Upper lobe of right lung (tissue), 1 donor: Measurements from ENCODE around the gene AMOTL2. TPM values are rescaled to one million over a fixed set of nuclear protein-coding genes. Genes with fewer than 3 reads are reported as not detected.

ENCODE experiments used
- ATAC-seq: fragments of 200-7000 bp; cut with Tn5 transposase; one replicate; pipeline ENCODE4 v1.9.1; 2020; ENCODE audit warnings: mild to moderate bottlenecking, moderate library complexity
- DNase-seq: peaks from one replicate; pipeline ENCODE4 v3.0.0-alpha.2; 2020
- H3K27ac ChIP-seq: fragments of 200-600 bp; one replicate; pipeline ENCODE4 v1.8.0; 2022
- H3K27me3 ChIP-seq: fragments of 200-600 bp; one replicate; pipeline ENCODE4 v1.8.0; 2022; ENCODE audit warnings: mild to moderate bottlenecking
- H3K36me3 ChIP-seq: fragments of 200-600 bp; one replicate; pipeline ENCODE4 v1.8.0; 2022
- H3K4me1 ChIP-seq: fragments of 200-600 bp; one replicate; pipeline ENCODE4 v1.8.0; 2022
- H3K4me3 ChIP-seq: fragments of 200-600 bp; one replicate; pipeline ENCODE4 v1.8.0; 2022; ENCODE audit warnings: mild to moderate bottlenecking
- H3K9me3 ChIP-seq: fragments of 200-600 bp; one replicate; pipeline ENCODE4 v1.8.0; 2022
- intact Hi-C: fragments of 100-400 bp; cut with DNase I; formaldehyde crosslinking; loops from one replicate; pipeline ENCODE4 v1.11.0; 2022
- total RNA-seq: library from RNA; stranded (reverse); fragmentation: NEBNext Ultra II Directional; extraction: Animal tissue kit (Norgen Biotek cat#: 25700); gene quantifications from one replicate; pipeline ENCODE4 v1.2.1, GENCODE V29; 2021
- TF ChIP-seq, protein P1 (sequence below): fragments of 200-600 bp; IDR thresholded peaks from one replicate; pipeline ENCODE4 v1.8.0; 2022; ENCODE audit warnings: antibody characterized with exemption
- donor health status: DM: no; HTN: yes; CAD: no; lungs with severe emphysema.

The AMOTL2 gene
- total RNA-seq, 1 donor from 2014 or later, result 119 TPM

DNA sequence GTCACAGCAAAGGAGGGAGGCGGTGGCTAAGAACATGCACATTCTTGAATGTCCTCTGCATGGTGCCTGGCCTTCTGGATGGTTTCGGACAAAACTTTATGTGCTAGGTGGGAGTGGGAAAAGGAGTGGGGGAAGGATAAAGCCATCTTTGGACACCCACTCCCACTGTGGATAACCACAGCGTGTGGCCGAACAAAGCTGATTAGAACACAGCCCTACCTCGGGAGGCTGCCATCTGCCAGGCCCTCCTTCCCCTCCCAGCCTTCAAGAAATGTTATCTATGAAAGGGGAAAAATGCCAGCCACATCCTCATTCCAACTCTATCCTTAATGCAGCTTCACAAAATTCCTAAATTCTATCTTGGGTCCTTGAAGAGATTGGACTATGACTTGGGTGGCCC is 18.8 kb downstream of the AMOTL2 start:
- intact Hi-C loops, result no loop called here
- ATAC-seq, result no peak
- DNase-seq, result peak; percentile 2
- no peak overlapping the region for H3K4me3 ChIP-seq
- peaks cover 93% of the 10 kb centered on the region for H3K4me1 ChIP-seq
- TF ChIP-seq, protein P1, sequence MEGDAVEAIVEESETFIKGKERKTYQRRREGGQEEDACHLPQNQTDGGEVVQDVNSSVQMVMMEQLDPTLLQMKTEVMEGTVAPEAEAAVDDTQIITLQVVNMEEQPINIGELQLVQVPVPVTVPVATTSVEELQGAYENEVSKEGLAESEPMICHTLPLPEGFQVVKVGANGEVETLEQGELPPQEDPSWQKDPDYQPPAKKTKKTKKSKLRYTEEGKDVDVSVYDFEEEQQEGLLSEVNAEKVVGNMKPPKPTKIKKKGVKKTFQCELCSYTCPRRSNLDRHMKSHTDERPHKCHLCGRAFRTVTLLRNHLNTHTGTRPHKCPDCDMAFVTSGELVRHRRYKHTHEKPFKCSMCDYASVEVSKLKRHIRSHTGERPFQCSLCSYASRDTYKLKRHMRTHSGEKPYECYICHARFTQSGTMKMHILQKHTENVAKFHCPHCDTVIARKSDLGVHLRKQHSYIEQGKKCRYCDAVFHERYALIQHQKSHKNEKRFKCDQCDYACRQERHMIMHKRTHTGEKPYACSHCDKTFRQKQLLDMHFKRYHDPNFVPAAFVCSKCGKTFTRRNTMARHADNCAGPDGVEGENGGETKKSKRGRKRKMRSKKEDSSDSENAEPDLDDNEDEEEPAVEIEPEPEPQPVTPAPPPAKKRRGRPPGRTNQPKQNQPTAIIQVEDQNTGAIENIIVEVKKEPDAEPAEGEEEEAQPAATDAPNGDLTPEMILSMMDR, result no peak
- peak overlapping the region; percentile 9 for H3K27ac ChIP-seq
- H3K9me3 ChIP-seq, result no peaks in the 10 kb centered on the region
- no peaks in the 10 kb centered on the region for H3K27me3 ChIP-seq
- peaks cover 57% of the 10 kb centered on the region for H3K36me3 ChIP-seq

DNA sequence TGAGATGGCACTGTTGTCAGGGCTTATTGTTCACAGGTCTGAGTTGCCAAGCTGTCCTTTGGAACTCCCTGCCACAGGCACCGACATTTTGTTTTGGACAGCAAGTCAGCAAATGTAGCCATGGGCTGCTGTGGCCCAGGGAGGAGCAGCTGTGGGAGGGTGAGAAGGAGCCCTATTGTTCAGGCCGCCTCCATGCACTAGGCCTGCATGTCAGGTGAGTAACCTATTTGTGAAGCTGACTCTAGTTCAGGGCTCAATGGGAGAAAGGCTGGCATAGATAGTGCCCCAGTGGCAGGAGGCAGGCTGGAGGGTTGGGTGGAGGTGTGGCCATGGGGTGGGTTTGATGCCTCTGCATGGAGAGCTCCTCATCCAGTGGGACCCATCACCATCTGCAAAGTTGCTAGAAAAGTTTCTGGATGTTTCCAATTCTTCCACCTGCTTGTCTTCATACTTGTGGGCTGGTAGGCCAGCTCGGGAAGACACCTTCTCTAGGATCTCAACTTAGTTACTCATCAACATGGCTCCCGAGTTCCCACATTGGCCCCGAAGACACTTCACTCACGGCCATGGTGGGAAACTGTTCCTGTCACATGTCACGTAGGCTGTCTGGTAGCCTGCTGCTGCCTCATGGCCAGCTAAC is 19.5 kb downstream of the AMOTL2 start:
- DNase-seq, result peak; percentile 21
- no peak for ATAC-seq
- Histone ChIP-seq H3K36me3 (peaks cover 50% of the 10 kb centered on the region), H3K4me1 (peaks cover 86% of the 10 kb centered on the region), H3K27ac (peak overlapping the region; percentile 58), H3K4me3 (no peak overlapping the region), H3K9me3 (no peaks in the 10 kb centered on the region), H3K27me3 (no peaks in the 10 kb centered on the region)
- intact Hi-C loops, result no loop called here
- TF ChIP-seq, protein P1, result no peak

DNA sequence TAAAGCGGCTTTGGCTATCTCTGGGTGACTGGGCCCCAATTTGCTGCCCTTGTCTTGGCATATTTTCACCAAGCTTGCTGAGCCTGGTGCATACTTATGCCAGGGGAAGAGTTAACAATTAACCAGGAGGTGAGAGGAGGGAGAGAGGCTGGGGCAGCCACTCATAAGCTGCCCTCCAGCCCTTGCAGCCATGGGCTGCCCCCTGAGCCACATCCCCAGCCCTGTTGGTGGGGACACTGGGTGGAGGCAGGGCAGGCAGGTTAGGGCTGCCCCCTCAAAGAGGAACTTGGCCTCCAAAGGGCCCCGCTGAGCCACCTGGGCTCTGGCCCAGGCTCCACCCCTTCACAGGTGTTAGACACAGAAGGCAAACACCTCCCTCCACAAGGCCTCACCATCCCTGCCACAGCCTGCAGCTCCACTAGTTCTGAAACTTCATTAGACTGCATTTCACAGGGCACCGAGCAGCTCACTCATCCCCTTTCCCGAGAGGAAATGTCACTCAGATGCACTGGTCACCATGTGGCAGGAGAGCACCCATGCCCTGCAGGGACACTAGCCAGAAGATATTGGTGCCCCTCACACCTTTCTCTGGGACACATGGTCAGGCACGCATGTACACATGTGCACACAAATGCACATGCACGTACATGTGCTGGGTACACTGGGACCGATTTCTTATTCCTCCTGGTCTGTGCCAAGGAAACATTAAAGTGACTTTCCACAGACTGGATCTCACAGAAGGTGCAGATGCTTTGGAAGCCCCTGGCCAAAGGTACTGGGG is 20.2 kb downstream of the AMOTL2 start:
- intact Hi-C loops, result no loop called here
- Histone ChIP-seq H3K27ac (peak overlapping the region; percentile 58), H3K36me3 (peaks cover 43% of the 10 kb centered on the region), H3K9me3 (no peaks in the 10 kb centered on the region), H3K4me3 (no peak overlapping the region), H3K4me1 (peaks cover 79% of the 10 kb centered on the region), H3K27me3 (no peaks in the 10 kb centered on the region)
- ATAC-seq (peak; percentile 61), DNase-seq (peak; percentile 73)
- TF ChIP-seq, protein P1, result no peak

GRCh38 chr3:134353171-134353825 is 20.9 kb downstream of the AMOTL2 start:
- no peak for ATAC-seq
- H3K9me3 ChIP-seq, result no peaks in the 10 kb centered on the region
- H3K36me3 ChIP-seq, result peaks cover 36% of the 10 kb centered on the region
- H3K4me3 ChIP-seq, result no peak overlapping the region
- TF ChIP-seq, protein P1, result no peak
- DNase-seq, result peak; percentile 37
- peak overlapping the region; percentile 58 for H3K27ac ChIP-seq
- intact Hi-C loops, result no loop called here
- no peaks in the 10 kb centered on the region for H3K27me3 ChIP-seq
- peaks cover 77% of the 10 kb centered on the region for H3K4me1 ChIP-seq

- H3K27me3 ChIP-seq, result no peaks in the 10 kb centered on the region
- intact Hi-C loops, result no loop called here
- no peak overlapping the region for H3K4me3 ChIP-seq
- ATAC-seq (peak; percentile 23), DNase-seq (peak; percentile 62)
- TF ChIP-seq, protein P1, result no peak
- peaks cover 30% of the 10 kb centered on the region for H3K36me3 ChIP-seq
- no peaks in the 10 kb centered on the region for H3K9me3 ChIP-seq
- H3K4me1 ChIP-seq, result peaks cover 67% of the 10 kb centered on the region
- H3K27ac ChIP-seq, result peak overlapping the region; percentile 58
Measured at GRCh38 chr3:134352031-134352671, 22.1 kb downstream of the AMOTL2 start.
